T-cell (primary cell): Measurements from ENCODE around the gene STX1B. TPM values are rescaled to one million over a fixed set of nuclear protein-coding genes. Genes with fewer than 3 reads are reported as not detected.

Experiments
- ATAC-seq, 4 experiments: fragments of 200-7000 bp in 3 of 4; fragments of 150-1000 bp in 1 of 4; cut with Tn5 transposase; replicated peaks in 1 of 4; 1 replicate in 3 of 4; 2 replicates in 1 of 4; pipeline ENCODE4 v1.10.0; 2021; ENCODE audit warnings: moderate library complexity in 3 of 4, mild to moderate bottlenecking in 2 of 4, moderate number of reproducible peaks in 1 of 4
- CTCF ChIA-PET, 2 donors: fragments of 300-600 bp; sonication (Branson Sonifier 250); formaldehyde crosslinking; loops; one replicate each; lab custom pipeline; 2022; ENCODE audit warnings: antibody characterized with exemption in 2 of 2; lab: Charles Lee
- POLR2A ChIA-PET, 2 donors: fragments of 300-600 bp; sonication (Branson Sonifier 250); formaldehyde crosslinking; loops; one replicate each; lab custom pipeline; 2022; ENCODE audit warnings: antibody characterized with exemption in 2 of 2; lab: Charles Lee
- DNase-seq, 35 experiments: peaks; one replicate each; pipeline versions ENCODE4 v3.0.0 to v3.0.0-alpha.2; 2013 to 2023
- H3K27ac ChIP-seq: one replicate; pipeline ENCODE4 v1.5.1; 2013; ENCODE audit warnings: low read length
- H3K27me3 ChIP-seq, 2 experiments: replicated peaks in 1 of 2; 1 replicate in 1 of 2; 2 replicates in 1 of 2; pipeline versions ENCODE4 v1.6.1 to v1.7.0; 2013; ENCODE audit warnings: low read length in 1 of 2, mixed read lengths in 1 of 2; ENCODE audit not compliant: control insufficient read depth in 2 of 2, insufficient read depth in 2 of 2; ENCODE audit errors: extremely low read depth in 1 of 2
- H3K36me3 ChIP-seq, 2 donors: 1 replicate in 1 of 2; 2 replicates in 1 of 2; pipeline versions ENCODE4 v1.6.1 to v1.7.0; 2013; ENCODE audit warnings: low read length in 1 of 2; ENCODE audit not compliant: control insufficient read depth in 2 of 2, insufficient read depth in 1 of 2; ENCODE audit errors: extremely low read depth in 1 of 2
- H3K4me1 ChIP-seq, 2 experiments: 1 replicate in 1 of 2; 2 replicates in 1 of 2; pipeline versions ENCODE4 v1.6.1 to v1.7.0; 2013; ENCODE audit warnings: low read length in 2 of 2, mixed read lengths in 1 of 2; ENCODE audit not compliant: insufficient read depth in 2 of 2, control insufficient read depth in 1 of 2; ENCODE audit errors: extremely low read depth in 1 of 2
- H3K4me3 ChIP-seq, 2 donors: 1 replicate in 1 of 2; 2 replicates in 1 of 2; pipeline versions ENCODE4 v1.5.1 to v1.7.0; 2013; ENCODE audit warnings: mild to moderate bottlenecking in 2 of 2, low read length in 1 of 2, moderate library complexity in 1 of 2; ENCODE audit not compliant: control insufficient read depth in 1 of 2; ENCODE audit errors: extremely low read depth in 1 of 2
- H3K9me3 ChIP-seq: 2 replicates; pipeline ENCODE4 v1.7.0; 2013
- H3K27ac Mint-ChIP-seq, 2 donors: one replicate each; pipeline ENCODE4 v1.8.0; 2020 to 2021; ENCODE audit warnings: mild to moderate bottlenecking in 2 of 2, mixed read lengths in 2 of 2
- H3K27me3 Mint-ChIP-seq, 2 donors: one replicate each; pipeline ENCODE4 v1.8.0; 2021 to 2022; ENCODE audit warnings: mixed read lengths in 2 of 2
- H3K36me3 Mint-ChIP-seq: one replicate; pipeline ENCODE4 v1.8.0; 2021; ENCODE audit warnings: mixed read lengths
- H3K4me1 Mint-ChIP-seq, 3 donors: one replicate each; pipeline ENCODE4 v1.8.0; 2020 to 2022; ENCODE audit warnings: mixed read lengths in 3 of 3, mild to moderate bottlenecking in 1 of 3
- H3K4me3 Mint-ChIP-seq, 3 donors: one replicate each; pipeline ENCODE4 v1.8.0; 2020 to 2022; ENCODE audit warnings: mild to moderate bottlenecking in 3 of 3, mixed read lengths in 3 of 3, moderate library complexity in 3 of 3
- H3K9me3 Mint-ChIP-seq, 3 donors: one replicate each; pipeline ENCODE4 v1.8.0; 2020 to 2022; ENCODE audit warnings: mixed read lengths in 3 of 3
- WGBS: methylation state at CpG from one replicate; pipeline ENCODE4 v1.1.5; 2013; ENCODE audit warnings: missing lambda C conversion rate; ENCODE audit not compliant: insufficient coverage; 5-methylcytosine and 5-hydroxymethylcytosine counted together
- total RNA-seq, 35 experiments: library from RNA in 6 of 35; stranded (reverse) in 6 of 35; fragments of 120-200 nt in 1 of 35; gene quantifications; one replicate each; pipeline versions ENCODE4 v1.2.1 to v1.2.4 and lab custom pipeline; 2013 to 2026

Gene STX1B
- total RNA-seq, 5 donors from 2014 or later (not counting 1 experiment from before 2014, with no cell fraction given), result 2.3 to 3.9 (median 3.4) TPM

- H3K4me1 ChIP-seq, result peaks cover 0 to 6% of the 10 kb centered on the region in 2 experiments
- no peaks in the 10 kb centered on the region for H3K9me3 ChIP-seq
- H3K27me3 ChIP-seq, result no peaks in the 10 kb centered on the region
- Mint-ChIP-seq H3K4me3 (no peak overlapping the region), H3K36me3 (peaks cover 64% of the 10 kb centered on the region), H3K9me3 (no peaks in the 10 kb centered on the region), H3K27ac (no peak overlapping the region), H3K4me1 (peaks cover 0 to 8% (median 0%) of the 10 kb centered on the region in 3 donors), H3K27me3 (no peaks in the 10 kb centered on the region)
- POLR2A ChIA-PET, result no interaction called here
- CTCF ChIA-PET, result interaction anchor here in 1 of 2 donors (0.5 kb wide), 1 partner anchor 766 kb away, joined by 6 read pairs; no protein-coding TSS in a partner anchor
- no peak overlapping the region for H3K27ac ChIP-seq
- peaks cover 31 to 87% of the 10 kb centered on the region in 2 donors for H3K36me3 ChIP-seq
- ATAC-seq, result no peak
- no peak overlapping the region for H3K4me3 ChIP-seq
- WGBS, result 100% methylated on average over 2 of the region's 4 CpGs
- DNase-seq, result no peak
Observed at GRCh38 chr16:30967795-30968194, 42.6 kb downstream of the STX1B start.

GRCh38 chr16:30966033-30966619 is 44.3 kb downstream of the STX1B start:
- DNase-seq (no peak), ATAC-seq (no peak)
- POLR2A ChIA-PET, result interaction anchor here in 1 of 2 donors (0.6 kb wide), 1 partner anchor 158 kb away, joined by 13 read pairs; no protein-coding TSS in a partner anchor
- Histone ChIP-seq H3K9me3 (no peaks in the 10 kb centered on the region), H3K36me3 (peaks cover 31 to 87% of the 10 kb centered on the region in 2 donors), H3K4me1 (peaks cover 0 to 6% of the 10 kb centered on the region in 2 experiments), H3K4me3 (no peak overlapping the region), H3K27me3 (no peaks in the 10 kb centered on the region), H3K27ac (no peak overlapping the region)
- Mint-ChIP-seq H3K9me3 (no peaks in the 10 kb centered on the region), H3K4me1 (peaks cover 0 to 8% (median 4%) of the 10 kb centered on the region in 3 donors), H3K27me3 (no peaks in the 10 kb centered on the region), H3K27ac (no peak overlapping the region), H3K36me3 (peaks cover 62% of the 10 kb centered on the region), H3K4me3 (no peak overlapping the region)
- CTCF ChIA-PET, result no interaction called here
- over 99% methylated on average over 19 of the region's 19 CpGs for WGBS

DNA sequence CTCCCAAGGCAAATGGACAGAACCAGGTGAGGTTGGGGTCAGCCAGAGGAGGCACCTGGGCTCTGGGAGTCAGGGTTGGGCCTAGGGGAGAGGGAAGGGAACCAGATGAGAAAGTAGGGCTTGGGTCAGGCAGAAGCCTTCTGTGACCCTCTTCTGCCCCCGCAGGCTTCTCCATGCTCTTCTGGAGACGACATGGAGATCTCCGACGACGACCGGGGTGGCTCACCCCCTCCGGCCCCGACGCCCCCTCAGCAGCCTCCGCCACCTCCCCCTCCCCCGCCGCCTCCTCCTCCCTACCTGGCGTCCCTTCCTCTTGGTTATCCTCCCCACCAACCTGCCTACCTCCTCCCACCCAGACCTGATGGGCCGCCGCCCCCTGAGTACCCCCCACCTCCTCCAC is 45.0 kb downstream of the STX1B start:
- no peak overlapping the region for H3K4me3 Mint-ChIP-seq
- peaks cover 59% of the 10 kb centered on the region for H3K36me3 Mint-ChIP-seq
- H3K27me3 ChIP-seq, result no peaks in the 10 kb centered on the region
- peaks cover 2 to 12% (median 7%) of the 10 kb centered on the region in 3 donors for H3K4me1 Mint-ChIP-seq
- H3K4me1 ChIP-seq, result peaks cover 0 to 6% of the 10 kb centered on the region in 2 experiments
- no peaks in the 10 kb centered on the region for H3K27me3 Mint-ChIP-seq
- POLR2A ChIA-PET, result no interaction called here
- H3K27ac ChIP-seq, result no peak overlapping the region
- H3K9me3 ChIP-seq, result no peaks in the 10 kb centered on the region
- H3K9me3 Mint-ChIP-seq, result no peaks in the 10 kb centered on the region
- peaks cover 31 to 86% of the 10 kb centered on the region in 2 donors for H3K36me3 ChIP-seq
- no peak overlapping the region for H3K27ac Mint-ChIP-seq
- CTCF ChIA-PET, result no interaction called here
- H3K4me3 ChIP-seq, result no peak overlapping the region
- no peak for ATAC-seq
- DNase-seq, result no peak
- 100% methylated on average over 4 of the region's 15 CpGs for WGBS

DNA sequence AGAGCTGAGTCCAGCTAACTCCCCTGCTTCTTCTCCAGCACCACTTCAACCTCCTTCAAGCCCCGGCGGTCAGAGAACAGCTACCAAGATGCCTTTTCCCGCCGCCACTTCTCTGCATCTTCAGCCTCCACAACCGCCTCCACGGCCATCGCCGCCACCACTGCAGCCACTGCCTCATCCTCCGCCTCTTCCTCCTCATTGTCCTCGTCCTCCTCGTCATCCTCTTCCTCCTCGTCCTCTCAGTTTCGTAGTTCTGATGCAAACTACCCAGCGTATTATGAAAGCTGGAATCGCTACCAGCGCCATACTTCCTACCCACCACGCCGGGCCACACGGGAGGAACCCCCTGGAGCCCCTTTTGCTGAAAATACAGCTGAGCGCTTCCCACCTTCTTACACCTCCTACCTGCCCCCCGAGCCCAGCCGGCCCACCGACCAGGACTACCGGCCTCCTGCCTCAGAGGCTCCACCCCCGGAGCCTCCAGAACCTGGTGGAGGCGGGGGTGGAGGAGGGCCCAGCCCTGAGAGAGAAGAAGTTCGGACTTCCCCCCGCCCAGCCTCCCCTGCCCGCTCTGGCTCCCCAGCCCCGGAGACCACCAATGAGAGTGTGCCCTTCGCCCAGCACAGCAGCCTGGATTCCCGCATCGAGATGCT is 45.7 kb downstream of the STX1B start:
- Mint-ChIP-seq H3K9me3 (no peaks in the 10 kb centered on the region), H3K4me3 (no peak overlapping the region), H3K36me3 (peaks cover 63% of the 10 kb centered on the region), H3K4me1 (peaks cover 10 to 19% (median 15%) of the 10 kb centered on the region in 3 donors), H3K27me3 (no peaks in the 10 kb centered on the region), H3K27ac (no peak overlapping the region)
- Histone ChIP-seq H3K9me3 (no peaks in the 10 kb centered on the region), H3K4me1 (peaks cover 0 to 6% of the 10 kb centered on the region in 2 experiments), H3K4me3 (no peak overlapping the region), H3K27me3 (no peaks in the 10 kb centered on the region), H3K36me3 (peaks cover 31 to 89% of the 10 kb centered on the region in 2 donors), H3K27ac (no peak overlapping the region)
- ATAC-seq (no peak), DNase-seq (no peak)
- ChIA-PET CTCF (no interaction called here), POLR2A (no interaction called here)
- 92% methylated on average over 23 of the region's 33 CpGs for WGBS

DNA sequence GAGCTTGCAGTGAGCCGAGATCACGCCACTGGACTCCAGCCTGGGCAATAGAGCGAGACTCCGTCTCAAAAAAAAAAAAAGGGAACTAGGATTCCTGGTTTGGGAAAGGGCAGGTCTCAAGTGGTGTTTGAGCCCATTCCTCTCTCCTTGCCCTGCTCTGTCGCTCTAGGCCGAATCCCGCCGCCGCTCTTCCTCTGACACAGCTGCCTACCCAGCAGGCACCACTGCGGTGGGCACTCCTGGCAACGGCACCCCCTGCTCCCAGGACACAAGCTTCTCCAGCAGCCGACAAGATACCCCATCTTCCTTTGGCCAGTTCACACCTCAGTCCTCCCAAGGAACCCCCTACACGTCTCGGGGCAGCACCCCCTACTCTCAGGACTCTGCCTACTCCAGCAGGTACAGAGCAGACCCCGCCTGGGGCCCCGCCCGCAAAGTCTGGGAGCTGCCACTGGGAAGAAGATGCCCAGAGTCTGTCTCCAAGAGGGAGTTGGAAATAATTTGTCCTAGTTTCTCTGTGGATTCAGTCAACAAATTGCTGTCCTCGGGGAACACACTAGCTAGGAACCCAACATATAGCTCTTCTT is 46.4 kb downstream of the STX1B start:
- Histone ChIP-seq H3K4me3 (no peak overlapping the region), H3K27ac (no peak overlapping the region), H3K36me3 (peaks cover 27 to 87% of the 10 kb centered on the region in 2 donors), H3K27me3 (no peaks in the 10 kb centered on the region), H3K9me3 (no peaks in the 10 kb centered on the region), H3K4me1 (peaks cover 0 to 11% of the 10 kb centered on the region in 2 experiments)
- no peaks in the 10 kb centered on the region for H3K27me3 Mint-ChIP-seq
- peaks cover 59% of the 10 kb centered on the region for H3K36me3 Mint-ChIP-seq
- H3K4me1 Mint-ChIP-seq, result peaks cover 16 to 26% (median 22%) of the 10 kb centered on the region in 3 donors
- ATAC-seq, result no peak
- H3K9me3 Mint-ChIP-seq, result no peaks in the 10 kb centered on the region
- no peak for DNase-seq
- WGBS, result 97% methylated on average over 7 of the region's 18 CpGs
- ChIA-PET POLR2A (no interaction called here), CTCF (no interaction called here)
- H3K4me3 Mint-ChIP-seq, result no peak overlapping the region
- no peak overlapping the region for H3K27ac Mint-ChIP-seq

- no peaks in the 10 kb centered on the region for H3K9me3 ChIP-seq
- H3K27me3 Mint-ChIP-seq, result no peaks in the 10 kb centered on the region
- no peak overlapping the region for H3K4me3 ChIP-seq
- peaks cover 20 to 69% of the 10 kb centered on the region in 2 donors for H3K36me3 ChIP-seq
- ATAC-seq (no peak), DNase-seq (no peak)
- ChIA-PET CTCF (no interaction called here), POLR2A (no interaction called here)
- peaks cover 44% of the 10 kb centered on the region for H3K36me3 Mint-ChIP-seq
- peaks cover 31 to 37% (median 33%) of the 10 kb centered on the region in 3 donors for H3K4me1 Mint-ChIP-seq
- H3K4me3 Mint-ChIP-seq, result no peak overlapping the region
- H3K27me3 ChIP-seq, result no peaks in the 10 kb centered on the region
- H3K27ac ChIP-seq, result no peak overlapping the region
- WGBS, result 98% methylated on average over 8 of the region's 11 CpGs
- no peak overlapping the region for H3K27ac Mint-ChIP-seq
- peaks cover 6 to 28% of the 10 kb centered on the region in 2 experiments for H3K4me1 ChIP-seq
- no peaks in the 10 kb centered on the region for H3K9me3 Mint-ChIP-seq
Observed at GRCh38 chr16:30961384-30961783, 49.1 kb downstream of the STX1B start.
